NCI-H2029 treated with DMSO at 0.1 percent for 48 hours (cell line): ENCODE data around the gene CCDC59.

Experiments used
- DNase-seq: peaks from one replicate; lab custom pipeline; 2025; lab: John Stamatoyannopoulos, UW

Gene CCDC59

DNA sequence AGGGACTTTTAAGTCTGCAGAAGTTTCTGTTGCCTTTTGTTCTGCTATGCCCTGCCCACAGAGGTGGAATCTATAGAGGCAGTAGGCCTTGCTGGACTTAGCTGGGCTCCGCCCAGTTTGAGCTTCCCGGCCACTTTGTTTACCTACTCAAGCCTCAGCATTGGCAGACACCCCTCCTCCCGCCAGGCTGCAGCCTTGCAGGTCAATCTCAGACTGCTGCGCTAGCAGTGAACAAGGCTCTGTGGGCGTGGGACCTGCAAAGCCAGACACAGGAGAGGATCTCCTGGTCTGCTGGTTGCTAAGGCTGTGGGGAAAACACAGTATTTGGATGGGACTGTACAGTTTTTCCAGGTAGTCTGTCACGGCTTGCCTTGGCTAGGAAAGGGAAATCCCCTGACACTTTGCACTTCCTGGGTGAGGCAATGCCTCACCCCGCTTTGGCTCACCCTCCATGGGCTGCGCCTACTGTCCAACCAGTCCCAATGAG, 43.7 kb downstream of the CCDC59 start:
- no peak for DNase-seq
